DOHH2 (cell line): Measurements from ENCODE around the gene ATE1.

Experiments used
- H3F3A ChIP-seq: fragments of 200-600 bp; sonication (generic), shearing (Covaris generic); 2 replicates; pipeline ENCODE4 v1.6.0; 2016; ENCODE audit warnings: antibody characterized with exemption, mild to moderate bottlenecking; ENCODE audit not compliant: control insufficient read depth, insufficient read depth
- H3K27ac ChIP-seq: fragments of 200-600 bp; sonication (generic); 2 replicates; pipeline ENCODE4 v1.5.1; 2014; ENCODE audit warnings: low read depth, mild to moderate bottlenecking, low read length, moderate library complexity
- H3K27me3 ChIP-seq: fragments of 200-600 bp; sonication (generic); 2 replicates; pipeline ENCODE4 v1.6.1; 2014; ENCODE audit warnings: mild to moderate bottlenecking, low read length, mixed read lengths; ENCODE audit not compliant: control insufficient read depth
- H3K36me3 ChIP-seq: fragments of 200-600 bp; sonication (generic); 2 replicates; pipeline ENCODE4 v1.6.1; 2014; ENCODE audit warnings: mild to moderate bottlenecking, low read length, moderate library complexity, mixed read lengths; ENCODE audit not compliant: control insufficient read depth
- H3K4me1 ChIP-seq: fragments of 200-600 bp; sonication (generic); 2 replicates; pipeline ENCODE4 v1.6.1; 2014; ENCODE audit warnings: mild to moderate bottlenecking, low read length, mixed read lengths; ENCODE audit not compliant: control insufficient read depth
- H3K4me2 ChIP-seq: fragments of 200-600 bp; sonication (generic); 2 replicates; pipeline ENCODE4 v1.6.0; 2014; ENCODE audit warnings: mild to moderate bottlenecking, low read length, moderate library complexity
- H3K4me3 ChIP-seq: fragments of 200-600 bp; sonication (generic); 2 replicates; pipeline ENCODE4 v1.5.1; 2014; ENCODE audit warnings: mild to moderate bottlenecking, low read length, mixed read lengths
- H3K79me2 ChIP-seq: fragments of 200-600 bp; sonication (generic); 2 replicates; pipeline ENCODE4 v1.6.1; 2014; ENCODE audit warnings: mild to moderate bottlenecking, low read length, mixed read lengths; ENCODE audit not compliant: control insufficient read depth
- H3K9me2 ChIP-seq: fragments of 200-600 bp; sonication (generic); replicated peaks from 2 replicates; pipeline ENCODE4 v1.6.1; 2014; ENCODE audit warnings: mild to moderate bottlenecking, low read length, mixed read lengths; ENCODE audit not compliant: control insufficient read depth
- H3K9me3 ChIP-seq: fragments of 200-600 bp; sonication (generic); 2 replicates; pipeline ENCODE4 v1.6.1; 2014; ENCODE audit warnings: antibody characterized with exemption, low read length, mixed read lengths; ENCODE audit not compliant: control insufficient read depth, insufficient read depth
- H4K20me1 ChIP-seq: fragments of 200-600 bp; sonication (generic); 2 replicates; pipeline ENCODE4 v1.6.0; 2014; ENCODE audit warnings: low read depth, mild to moderate bottlenecking, antibody characterized with exemption, low read length, moderate library complexity; ENCODE audit not compliant: control insufficient read depth, insufficient read depth
- EZH2phosphoT487 ChIP-seq: fragments of 200-600 bp; sonication (generic); IDR thresholded peaks from 2 replicates; pipeline ENCODE4 v1.6.1; 2017; ENCODE audit warnings: borderline replicate concordance, mild to moderate bottlenecking, antibody characterized with exemption, low read length, moderate library complexity, mixed read lengths
- TF ChIP-seq, protein P1 (sequence below): fragments of 200-600 bp; sonication (generic); IDR thresholded peaks from one replicate; pipeline ENCODE4 v1.5.1; 2014; ENCODE audit warnings: antibody characterized with exemption, mild to moderate bottlenecking, low read depth, low read length; ENCODE audit not compliant: poor library complexity, severe bottlenecking

Gene ATE1

GRCh38 chr10:121927841-121928527, at the start of gene ATE1:
ATE1 (minus strand) TSS chr10:121928031; CDS start chr10:121927949, 82 bp downstream.
- Histone ChIP-seq H3K4me2 (peak within 1 kb of the TSS; percentile 96), H3K36me3 (peaks cover 11% of the 10 kb centered on the region), H3K27me3 (no peaks in the 10 kb centered on the region), H3F3A (peaks cover 8% of the 10 kb centered on the region; the same call in 1 of the 2 replicates), H3K79me2 (peaks cover 53% of the 10 kb centered on the region), H3K9me2 (no peaks in the 10 kb centered on the region), H3K4me3 (peak within 1 kb of the TSS; percentile 92), H3K27ac (peak within 1 kb of the TSS; percentile 54), H3K9me3 (no peaks in the 10 kb centered on the region), H3K4me1 (peaks cover 31% of the 10 kb centered on the region), H4K20me1 (no peaks in the 10 kb centered on the region)
- TF ChIP-seq EZH2phosphoT487, result no peak
- TF ChIP-seq, protein P1, sequence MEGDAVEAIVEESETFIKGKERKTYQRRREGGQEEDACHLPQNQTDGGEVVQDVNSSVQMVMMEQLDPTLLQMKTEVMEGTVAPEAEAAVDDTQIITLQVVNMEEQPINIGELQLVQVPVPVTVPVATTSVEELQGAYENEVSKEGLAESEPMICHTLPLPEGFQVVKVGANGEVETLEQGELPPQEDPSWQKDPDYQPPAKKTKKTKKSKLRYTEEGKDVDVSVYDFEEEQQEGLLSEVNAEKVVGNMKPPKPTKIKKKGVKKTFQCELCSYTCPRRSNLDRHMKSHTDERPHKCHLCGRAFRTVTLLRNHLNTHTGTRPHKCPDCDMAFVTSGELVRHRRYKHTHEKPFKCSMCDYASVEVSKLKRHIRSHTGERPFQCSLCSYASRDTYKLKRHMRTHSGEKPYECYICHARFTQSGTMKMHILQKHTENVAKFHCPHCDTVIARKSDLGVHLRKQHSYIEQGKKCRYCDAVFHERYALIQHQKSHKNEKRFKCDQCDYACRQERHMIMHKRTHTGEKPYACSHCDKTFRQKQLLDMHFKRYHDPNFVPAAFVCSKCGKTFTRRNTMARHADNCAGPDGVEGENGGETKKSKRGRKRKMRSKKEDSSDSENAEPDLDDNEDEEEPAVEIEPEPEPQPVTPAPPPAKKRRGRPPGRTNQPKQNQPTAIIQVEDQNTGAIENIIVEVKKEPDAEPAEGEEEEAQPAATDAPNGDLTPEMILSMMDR, result no peak

DNA sequence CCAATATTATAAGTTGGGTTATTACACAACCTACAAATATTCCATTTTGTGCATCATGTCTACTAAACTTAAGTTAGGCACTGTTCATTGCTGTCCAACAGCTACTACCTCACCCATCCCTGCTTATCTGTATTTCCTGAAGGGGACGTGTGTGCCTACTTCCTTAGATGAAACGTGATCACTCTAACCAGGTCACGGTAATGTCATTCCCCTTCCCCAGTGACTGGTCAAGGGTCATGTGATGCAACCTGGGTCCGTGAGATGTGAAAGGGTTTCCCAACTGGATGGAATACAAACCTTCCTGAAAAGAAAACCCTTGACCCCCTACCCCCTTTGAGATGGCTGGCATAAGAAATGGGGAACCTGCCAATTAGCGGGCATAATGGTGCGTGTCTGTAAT, 48.8 kb upstream of the ATE1 start:
- H3K4me2 ChIP-seq, result no peak overlapping the region
- no peaks in the 10 kb centered on the region for H3K27me3 ChIP-seq
- peaks cover 34% of the 10 kb centered on the region for H3K79me2 ChIP-seq
- H3F3A ChIP-seq, result no peaks in the 10 kb centered on the region
- TF ChIP-seq, protein P1, result no peak
- no peak for TF ChIP-seq EZH2phosphoT487
- H3K9me2 ChIP-seq, result no peaks in the 10 kb centered on the region
- H4K20me1 ChIP-seq, result peaks cover 5% of the 10 kb centered on the region
- no peak overlapping the region for H3K27ac ChIP-seq
- H3K36me3 ChIP-seq, result peaks cover 19% of the 10 kb centered on the region
- peaks cover 13% of the 10 kb centered on the region for H3K4me1 ChIP-seq
- no peak overlapping the region for H3K4me3 ChIP-seq
- H3K9me3 ChIP-seq, result peaks cover 20% of the 10 kb centered on the region; the same call in 1 of the 2 replicates

- Histone ChIP-seq H3K4me1 (peaks cover 13% of the 10 kb centered on the region), H3K27ac (peak overlapping the region; percentile 83), H3K9me3 (peaks cover 20% of the 10 kb centered on the region; the same call in 1 of the 2 replicates), H4K20me1 (peaks cover 5% of the 10 kb centered on the region), H3K36me3 (peaks cover 26% of the 10 kb centered on the region), H3F3A (no peaks in the 10 kb centered on the region), H3K4me3 (peak overlapping the region; percentile 90), H3K79me2 (peaks cover 36% of the 10 kb centered on the region), H3K27me3 (no peaks in the 10 kb centered on the region), H3K4me2 (peak overlapping the region; percentile 80), H3K9me2 (no peaks in the 10 kb centered on the region)
- TF ChIP-seq, protein P1, result no peak
- TF ChIP-seq EZH2phosphoT487, result no peak
These were observed 47.7 kb upstream of the ATE1 start for GRCh38 chr10:121975295-121976086.
